HepG2 (cell line): Measurements from ENCODE around the gene TNXB.

Experiments
- CBFB ChIP-seq: sonication (generic); formaldehyde crosslinking; IDR thresholded peaks from 2 replicates; pipeline ENCODE4 v1.4.0; 2020; ENCODE audit warnings: missing genetic modification reagents
- JUND ChIP-seq: sonication (generic); formaldehyde crosslinking; IDR thresholded peaks from 2 replicates; pipeline ENCODE4 v1.8.0; 2022; ENCODE audit warnings: mild to moderate bottlenecking, missing genetic modification reagents
- SRSF1 ChIP-seq: fragments of 200-400 bp; formaldehyde crosslinking; optimal IDR thresholded peaks from 2 replicates; pipeline ENCODE3; 2017; ENCODE audit warnings: mild to moderate bottlenecking, low read depth, low read length, moderate library complexity
- TF ChIP-seq, protein P1 (sequence below): sonication (generic); formaldehyde crosslinking; IDR thresholded peaks from 2 replicates; pipeline ENCODE4 v1.5.0; 2020; ENCODE audit warnings: mild to moderate bottlenecking, missing genetic modification reagents, moderate library complexity

DNA sequence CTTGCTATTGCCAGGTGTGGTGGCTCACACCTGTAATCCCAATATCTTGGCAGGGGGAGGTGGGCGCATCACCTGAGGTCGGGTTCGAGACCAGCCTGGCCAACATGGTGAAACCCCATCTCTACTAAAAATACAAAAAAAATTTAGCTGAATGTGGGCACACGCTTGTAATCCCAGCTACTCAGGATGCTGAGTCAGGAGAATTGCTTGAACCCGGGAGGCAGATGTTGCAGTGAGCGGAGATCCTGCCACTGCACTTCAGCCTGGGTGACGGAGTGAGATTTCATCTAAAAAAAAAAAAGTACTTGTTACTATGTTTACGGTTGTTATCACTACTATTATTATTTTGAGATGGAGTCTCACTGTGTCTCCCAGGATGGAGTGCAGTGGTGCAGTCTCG, 47.8 kb upstream of the TNXB start:
- no peak for TF ChIP-seq SRSF1
- no peak for TF ChIP-seq JUND (CRISPR knock-in tag)
- TF ChIP-seq, protein P1, sequence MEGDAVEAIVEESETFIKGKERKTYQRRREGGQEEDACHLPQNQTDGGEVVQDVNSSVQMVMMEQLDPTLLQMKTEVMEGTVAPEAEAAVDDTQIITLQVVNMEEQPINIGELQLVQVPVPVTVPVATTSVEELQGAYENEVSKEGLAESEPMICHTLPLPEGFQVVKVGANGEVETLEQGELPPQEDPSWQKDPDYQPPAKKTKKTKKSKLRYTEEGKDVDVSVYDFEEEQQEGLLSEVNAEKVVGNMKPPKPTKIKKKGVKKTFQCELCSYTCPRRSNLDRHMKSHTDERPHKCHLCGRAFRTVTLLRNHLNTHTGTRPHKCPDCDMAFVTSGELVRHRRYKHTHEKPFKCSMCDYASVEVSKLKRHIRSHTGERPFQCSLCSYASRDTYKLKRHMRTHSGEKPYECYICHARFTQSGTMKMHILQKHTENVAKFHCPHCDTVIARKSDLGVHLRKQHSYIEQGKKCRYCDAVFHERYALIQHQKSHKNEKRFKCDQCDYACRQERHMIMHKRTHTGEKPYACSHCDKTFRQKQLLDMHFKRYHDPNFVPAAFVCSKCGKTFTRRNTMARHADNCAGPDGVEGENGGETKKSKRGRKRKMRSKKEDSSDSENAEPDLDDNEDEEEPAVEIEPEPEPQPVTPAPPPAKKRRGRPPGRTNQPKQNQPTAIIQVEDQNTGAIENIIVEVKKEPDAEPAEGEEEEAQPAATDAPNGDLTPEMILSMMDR (CRISPR knock-in tag): no peak
- no peak for TF ChIP-seq CBFB (CRISPR knock-in tag)
